ENCODE data around the gene IGF1R. TPM values are rescaled to one million over a fixed set of nuclear protein-coding genes. Genes with fewer than 3 reads are reported as not detected.

Gene IGF1R
- total RNA-seq, 1 experiment from 2014 or later: 24.1 TPM

GRCh38 chr15:98655732-98656131, 7.4 kb downstream of the IGF1R start:
- H3K4me1 ChIP-seq: peaks cover 25% of the 10 kb centered on the region
- no peaks in the 10 kb centered on the region for H3K27me3 ChIP-seq
- H3K27ac ChIP-seq: no peak overlapping the region
- H3K4me3 ChIP-seq: no peak overlapping the region
- DNase-seq: no peak
- no peaks in the 10 kb centered on the region for H3K36me3 ChIP-seq
- no peaks in the 10 kb centered on the region for H3K9me3 ChIP-seq (replicated peaks)

- no peak overlapping the region for H3K4me3 ChIP-seq
- H3K27me3 ChIP-seq: no peaks in the 10 kb centered on the region
- no peak for DNase-seq
Measured at GRCh38 chr15:98657721-98658120, 9.4 kb downstream of the IGF1R start.

GRCh38 chr15:98658831-98659699, 10.7 kb downstream of the IGF1R start:
- Histone ChIP-seq H3K9me3 (replicated peaks) (no peaks in the 10 kb centered on the region), H3K4me3 (no peak overlapping the region), H3K36me3 (no peaks in the 10 kb centered on the region), H3K27me3 (no peaks in the 10 kb centered on the region), H3K27ac (no peak overlapping the region), H3K4me1 (peaks cover 13% of the 10 kb centered on the region)
- DNase-seq: peak; percentile 44 to 70

More at GRCh38 chr15:98657721-98658120, 9.4 kb downstream of the IGF1R start:
- no peaks in the 10 kb centered on the region for H3K9me3 ChIP-seq (replicated peaks)
- peaks cover 15% of the 10 kb centered on the region for H3K4me1 ChIP-seq
- no peak overlapping the region for H3K27ac ChIP-seq
- H3K36me3 ChIP-seq: no peaks in the 10 kb centered on the region

- no peaks in the 10 kb centered on the region for H3K27me3 ChIP-seq
- H3K9me3 ChIP-seq (replicated peaks): no peaks in the 10 kb centered on the region
- no peaks in the 10 kb centered on the region for H3K36me3 ChIP-seq
- no peak overlapping the region for H3K4me3 ChIP-seq
- H3K4me1 ChIP-seq: peaks cover 3% of the 10 kb centered on the region
- H3K27ac ChIP-seq: no peak overlapping the region
- no peak for DNase-seq
Measured at GRCh38 chr15:98660055-98660454, 11.7 kb downstream of the IGF1R start.

GRCh38 chr15:98663045-98663444, 14.7 kb downstream of the IGF1R start:
- DNase-seq: no peak
- Histone ChIP-seq H3K27ac (no peak overlapping the region), H3K4me1 (no peaks in the 10 kb centered on the region; the same call in 1 of the 2 replicates), H3K4me3 (no peak overlapping the region), H3K36me3 (peaks cover 3% of the 10 kb centered on the region; the same call in 1 of the 2 replicates), H3K9me3 (replicated peaks) (no peaks in the 10 kb centered on the region), H3K27me3 (no peaks in the 10 kb centered on the region)

GRCh38 chr15:98663606-98664005, 15.3 kb downstream of the IGF1R start:
- Histone ChIP-seq H3K36me3 (peaks cover 3% of the 10 kb centered on the region; the same call in 1 of the 2 replicates), H3K4me1 (peaks cover 2% of the 10 kb centered on the region), H3K27ac (no peak overlapping the region), H3K9me3 (replicated peaks) (no peaks in the 10 kb centered on the region), H3K4me3 (no peak overlapping the region), H3K27me3 (no peaks in the 10 kb centered on the region)
- DNase-seq: no peak

GRCh38 chr15:98666441-98666840, 18.1 kb downstream of the IGF1R start:
- Histone ChIP-seq H3K36me3 (peaks cover 3% of the 10 kb centered on the region; the same call in 1 of the 2 replicates), H3K27ac (no peak overlapping the region), H3K4me3 (no peak overlapping the region), H3K27me3 (no peaks in the 10 kb centered on the region), H3K4me1 (peaks cover 25% of the 10 kb centered on the region), H3K9me3 (replicated peaks) (no peaks in the 10 kb centered on the region)
- no peak for DNase-seq

GRCh38 chr15:98666841-98667240, 18.5 kb downstream of the IGF1R start:
- no peak for DNase-seq
- Histone ChIP-seq H3K4me3 (no peak overlapping the region), H3K27me3 (no peaks in the 10 kb centered on the region), H3K9me3 (replicated peaks) (no peaks in the 10 kb centered on the region), H3K4me1 (peaks cover 29% of the 10 kb centered on the region), H3K36me3 (peaks cover 3% of the 10 kb centered on the region; the same call in 1 of the 2 replicates), H3K27ac (no peak overlapping the region)

- H3K9me3 ChIP-seq (replicated peaks): no peaks in the 10 kb centered on the region
- H3K4me3 ChIP-seq: no peak overlapping the region
- DNase-seq: no peak
- no peaks in the 10 kb centered on the region for H3K27me3 ChIP-seq
- H3K4me1 ChIP-seq: peaks cover 33% of the 10 kb centered on the region
- H3K27ac ChIP-seq: no peak overlapping the region
- peaks cover 3% of the 10 kb centered on the region; the same call in 1 of the 2 replicates for H3K36me3 ChIP-seq
Measured at GRCh38 chr15:98667521-98668179, 19.3 kb downstream of the IGF1R start.

- peak in 1 of 2 experiments; percentile 34 for DNase-seq
- Histone ChIP-seq H3K9me3 (replicated peaks) (no peaks in the 10 kb centered on the region), H3K27me3 (no peaks in the 10 kb centered on the region), H3K36me3 (peaks cover 3% of the 10 kb centered on the region; the same call in 1 of the 2 replicates), H3K27ac (no peak overlapping the region), H3K4me1 (peaks cover 33% of the 10 kb centered on the region), H3K4me3 (no peak overlapping the region)
Measured at GRCh38 chr15:98668566-98669308, 20.4 kb downstream of the IGF1R start.

- DNase-seq: no peak
- H3K4me3 ChIP-seq: no peak overlapping the region
- no peak overlapping the region for H3K27ac ChIP-seq
- H3K36me3 ChIP-seq: peaks cover 3% of the 10 kb centered on the region; the same call in 1 of the 2 replicates
- H3K4me1 ChIP-seq: peaks cover 33% of the 10 kb centered on the region
- H3K27me3 ChIP-seq: no peaks in the 10 kb centered on the region
- no peaks in the 10 kb centered on the region for H3K9me3 ChIP-seq (replicated peaks)
Measured at GRCh38 chr15:98669638-98670037, 21.3 kb downstream of the IGF1R start.

- Histone ChIP-seq H3K27me3 (no peaks in the 10 kb centered on the region), H3K4me1 (peaks cover 33% of the 10 kb centered on the region)
- peak in 1 of 2 experiments; percentile 32 for DNase-seq
Measured at GRCh38 chr15:98671060-98672008, 23.0 kb downstream of the IGF1R start.

GRCh38 chr15:98673133-98673532, 24.8 kb downstream of the IGF1R start:
- H3K9me3 ChIP-seq (replicated peaks): no peaks in the 10 kb centered on the region
- H3K4me1 ChIP-seq: peaks cover 33% of the 10 kb centered on the region

More at GRCh38 chr15:98671060-98672008, 23.0 kb downstream of the IGF1R start:
- H3K9me3 ChIP-seq (replicated peaks): no peaks in the 10 kb centered on the region
- H3K27ac ChIP-seq: peak overlapping the region; percentile 55
- H3K4me3 ChIP-seq: peak overlapping the region; percentile 12; the same call in 1 of the 2 replicates
- H3K36me3 ChIP-seq: peaks cover 3% of the 10 kb centered on the region; the same call in 1 of the 2 replicates

More at GRCh38 chr15:98673133-98673532, 24.8 kb downstream of the IGF1R start:
- no peaks in the 10 kb centered on the region for H3K36me3 ChIP-seq
- H3K4me3 ChIP-seq: no peak overlapping the region
- no peak overlapping the region for H3K27ac ChIP-seq
- no peaks in the 10 kb centered on the region for H3K27me3 ChIP-seq
- DNase-seq: no peak
